HCT116 (cell line): Measurements from ENCODE around the gene MTF2. TPM values are rescaled to one million over a fixed set of nuclear protein-coding genes. Genes with fewer than 3 reads are reported as not detected.

Experiments
- ATAC-seq: fragments of 200-7000 bp; cut with Tn5 transposase; 2 replicates; pipeline ENCODE4 v1.9.1; 2020; ENCODE audit warnings: mild to moderate bottlenecking, moderate library complexity
- BruUV-seq: library from RNA; stranded (reverse); fragments of 400-500 nt; replicated peaks from 2 replicates; lab custom pipeline; 2021; lab: Mats Ljungman, UMichigan
- CTCF ChIA-PET: fragments of 300-600 bp; sonication (Branson Sonifier 250); formaldehyde crosslinking; loops from one replicate; lab custom pipeline; 2021; ENCODE audit warnings: antibody characterized with exemption; lab: Charles Lee
- POLR2A ChIA-PET: fragments of 300-600, 350-600 bp; sonication (Branson Sonifier 250); formaldehyde crosslinking; loops from one replicate; lab custom pipeline; 2021; ENCODE audit warnings: antibody characterized with exemption; lab: Charles Lee
- RAD21 ChIA-PET, 2 experiments: fragments of 300-600 bp; sonication (Branson Sonifier 250); formaldehyde crosslinking; loops; one replicate each; lab custom pipeline; 2023; ENCODE audit warnings: low total read pairs in 2 of 2; ENCODE audit not compliant: uncharacterized antibody in 2 of 2, unreplicated experiment in 2 of 2, low non-redundant PET in 1 of 2; lab: Charles Lee
- DNase-seq: peaks from one replicate; pipeline ENCODE4 v3.0.0-alpha.2; 2010; ENCODE audit warnings: low read depth, low spot score
- H2AFZ ChIP-seq: fragments of 200-600 bp; shearing (Covaris generic), sonication (generic); 2 replicates; pipeline ENCODE4 v1.6.1; 2017; ENCODE audit warnings: low read depth, mixed run types, mixed read lengths, antibody characterized with exemption, low read length; ENCODE audit not compliant: poor library complexity, severe bottlenecking
- H3K27ac ChIP-seq: 2 replicates; pipeline ENCODE4 v1.5.1; 2012; ENCODE audit warnings: low read depth, low read length
- H3K27me3 ChIP-seq: fragments of 200-600 bp; sonication (generic); 2 replicates; pipeline ENCODE4 v1.6.1; 2016; ENCODE audit warnings: mixed run types, low read length, mixed read lengths; ENCODE audit not compliant: insufficient read depth
- H3K36me3 ChIP-seq, 2 experiments: fragments of 200-500 bp in 1 of 2; fragments of 200-600 bp in 1 of 2; sonication (Bioruptor generic) in 1 of 2; sonication (generic) in 1 of 2; 2 replicates each; pipeline versions ENCODE4 v1.5.1 to v1.6.1; 2014 to 2016; ENCODE audit warnings: low read length in 2 of 2, inconsistent platforms in 1 of 2, mixed read lengths in 1 of 2, mixed run types in 1 of 2; ENCODE audit not compliant: insufficient read depth in 2 of 2, control insufficient read depth in 1 of 2
- H3K4me1 ChIP-seq, 2 experiments: fragments of 200-600 bp in 1 of 2; sonication (generic) in 1 of 2; 2 replicates each; pipeline versions ENCODE4 v1.5.1 to v1.6.1; 2012 to 2017; ENCODE audit warnings: low read length in 2 of 2, inconsistent platforms in 1 of 2, mild to moderate bottlenecking in 1 of 2, mixed read lengths in 1 of 2, mixed run types in 1 of 2, moderate library complexity in 1 of 2; ENCODE audit not compliant: insufficient read depth in 2 of 2, control insufficient read depth in 1 of 2
- H3K4me2 ChIP-seq: fragments of 200-600 bp; sonication (generic); 2 replicates; pipeline ENCODE4 v1.6.1; 2017; ENCODE audit warnings: mixed run types, low read length, mixed read lengths
- H3K4me3 ChIP-seq, 2 experiments: fragments of 200-600 bp in 1 of 2; sonication (generic) in 1 of 2; replicated peaks in 1 of 2; 2 replicates each; pipeline ENCODE4 v1.5.1; 2011 to 2016; ENCODE audit warnings: low read length in 2 of 2, control low read depth in 1 of 2, low read depth in 1 of 2, mild to moderate bottlenecking in 1 of 2, mixed read lengths in 1 of 2, mixed run types in 1 of 2
- H3K79me2 ChIP-seq: fragments of 200-600 bp; sonication (generic); 2 replicates; pipeline ENCODE4 v1.6.1; 2017; ENCODE audit warnings: mild to moderate bottlenecking, mixed run types, low read length, moderate library complexity, mixed read lengths; ENCODE audit not compliant: insufficient read depth
- H3K9ac ChIP-seq: fragments of 200-600 bp; sonication (generic); 2 replicates; pipeline ENCODE4 v1.6.1; 2016; ENCODE audit warnings: low read length, mixed read lengths
- H3K9me2 ChIP-seq: fragments of 200-600 bp; sonication (generic), shearing (Covaris generic); 2 replicates; pipeline ENCODE4 v1.6.1; 2017; ENCODE audit warnings: mixed run types, mild to moderate bottlenecking, moderate library complexity; ENCODE audit not compliant: insufficient read depth
- H3K9me3 ChIP-seq, 2 experiments: fragments of 200-500 bp in 1 of 2; fragments of 200-600 bp in 1 of 2; sonication (Bioruptor generic) in 1 of 2; sonication (generic) in 1 of 2; 2 replicates each; pipeline ENCODE4 v1.6.1; 2014 to 2017; ENCODE audit warnings: low read length in 2 of 2, mixed read lengths in 2 of 2, inconsistent platforms in 1 of 2, low read depth in 1 of 2, mild to moderate bottlenecking in 1 of 2, mixed run types in 1 of 2, moderate library complexity in 1 of 2; ENCODE audit not compliant: control insufficient read depth in 1 of 2, insufficient read depth in 1 of 2
- H4K20me1 ChIP-seq: fragments of 200-600 bp; sonication (generic), shearing (Covaris generic); 2 replicates; pipeline ENCODE4 v1.6.1; 2017; ENCODE audit warnings: mixed run types, mild to moderate bottlenecking, moderate library complexity; ENCODE audit not compliant: insufficient read depth
- ATF3 ChIP-seq: IDR thresholded peaks from 2 replicates; pipeline ENCODE4 v1.6.1; 2012
- EGR1 ChIP-seq: IDR thresholded peaks from 2 replicates; pipeline ENCODE4 v1.6.1; 2012; ENCODE audit warnings: low read depth
- ELF1 ChIP-seq: IDR thresholded peaks from 2 replicates; pipeline ENCODE4 v1.6.1; 2012; ENCODE audit warnings: low read depth, borderline replicate concordance
- EZH2 ChIP-seq: fragments of 200-600 bp; sonication (generic); IDR thresholded peaks from 2 replicates; pipeline ENCODE4 v1.6.1; 2017; ENCODE audit warnings: antibody characterized with exemption, mixed run types
- EZH2phosphoT487 ChIP-seq: fragments of 200-600 bp; IDR thresholded peaks from 2 replicates; pipeline ENCODE4 v1.6.1; 2018; ENCODE audit warnings: antibody characterized with exemption, borderline replicate concordance
- JUND ChIP-seq: IDR thresholded peaks from 2 replicates; pipeline ENCODE4 v1.6.1; 2012
- MAX ChIP-seq: IDR thresholded peaks from 2 replicates; pipeline ENCODE4 v1.6.1; 2012
- POLR2AphosphoS5 ChIP-seq: IDR thresholded peaks from 2 replicates; pipeline ENCODE4 v1.6.1; 2011; ENCODE audit warnings: mild to moderate bottlenecking, low read depth, low read length, moderate library complexity
- REST ChIP-seq: IDR thresholded peaks from 2 replicates; pipeline ENCODE4 v1.6.1; 2012; ENCODE audit warnings: low read depth
- SIN3A ChIP-seq: IDR thresholded peaks from 2 replicates; pipeline ENCODE4 v1.6.1; 2012; ENCODE audit warnings: low read depth
- SP1 ChIP-seq: IDR thresholded peaks from 2 replicates; pipeline ENCODE4 v1.6.1; 2012; ENCODE audit warnings: low read depth
- SRF ChIP-seq: IDR thresholded peaks from 2 replicates; pipeline ENCODE4 v1.6.1; 2012; ENCODE audit warnings: low read depth
- TCF7L2 ChIP-seq: IDR thresholded peaks from 2 replicates; pipeline ENCODE4 v1.7.0; 2011; ENCODE audit warnings: borderline replicate concordance, inconsistent platforms; ENCODE audit not compliant: insufficient read depth, insufficient read length; ENCODE audit errors: extremely low read depth
- YY1 ChIP-seq: IDR thresholded peaks from 2 replicates; pipeline ENCODE4 v1.6.1; 2011; ENCODE audit warnings: low read length, low read depth, moderate library complexity, mild to moderate bottlenecking; ENCODE audit not compliant: insufficient replicate concordance; ENCODE audit errors: extremely low read depth
- ZBTB33 ChIP-seq: IDR thresholded peaks from 2 replicates; pipeline ENCODE4 v1.6.1; 2011; ENCODE audit warnings: mild to moderate bottlenecking, low read length, moderate library complexity; ENCODE audit not compliant: insufficient replicate concordance; ENCODE audit errors: extremely low read depth
- ZFX ChIP-seq: fragments of 450-650 bp; IDR thresholded peaks from 2 replicates; pipeline ENCODE4 v1.6.1; 2017
- intact Hi-C: fragments of 100-400 bp; cut with micrococcal nuclease; formaldehyde crosslinking; loops from 2 replicates; pipeline ENCODE4 v1.10.0; 2022
- total RNA-seq: library from RNA; stranded (reverse); gene quantifications from one replicate; pipeline ENCODE4 v1.2.1, GENCODE V29; 2021; ENCODE audit not compliant: unreplicated experiment

Gene MTF2
- total RNA-seq, 1 experiment from 2014 or later, result 45.5 TPM

- H3K4me2 ChIP-seq, result peak overlapping the region; percentile 73
- POLR2A ChIA-PET, result interaction anchor here (0.7 to 1.6 kb wide), 4 partner anchors 13 to 118 kb away, joined by 3 to 7 read pairs (median 3); no protein-coding TSS in a partner anchor
- H4K20me1 ChIP-seq, result peaks cover 16% of the 10 kb centered on the region; the same call in 1 of the 2 replicates
- peaks cover 56% of the 10 kb centered on the region for H3K79me2 ChIP-seq
- ATAC-seq (peak; percentile 59), DNase-seq (no peak)
- intact Hi-C loops, result loop anchor here (10.0 kb wide), 1 partner anchor 795 kb away; the partner anchor contains the start of gene DNTTIP2
- peak overlapping the region; percentile 71 for H3K27ac ChIP-seq
- no TSS peak for BruUV-seq
- no peaks in the 10 kb centered on the region for H3K27me3 ChIP-seq
- H3K4me3 ChIP-seq, result peak overlapping the region; percentile 98
- peak overlapping the region; percentile 73 for H2AFZ ChIP-seq
- peaks cover 0 to 12% of the 10 kb centered on the region in 2 experiments; a peak in 1 of 4 replicates for H3K36me3 ChIP-seq
- no peaks in the 10 kb centered on the region for H3K9me2 ChIP-seq
- no peaks in the 10 kb centered on the region for H3K9me3 ChIP-seq
- peak overlapping the region; percentile 99 for H3K9ac ChIP-seq
- CTCF ChIA-PET, result interaction anchor here (0.9 to 2.3 kb wide), 8 partner anchors 12 to 764 kb away, joined by 3 to 8 read pairs (median 4); no protein-coding TSS in a partner anchor
- peaks cover 6 to 23% of the 10 kb centered on the region in 2 experiments; a peak in 3 of 4 replicates for H3K4me1 ChIP-seq
- TF ChIP-seq POLR2AphosphoS5 (no peak), ZFX (no peak), YY1 (no peak), JUND (no peak), SP1 (no peak), TCF7L2 (no peak), ELF1 (no peak), SIN3A (no peak), ATF3 (no peak), EGR1 (no peak; the same call in 1 of the 2 replicates), REST (no peak), ZBTB33 (no peak), EZH2phosphoT487 (no peak), EZH2 (no peak), SRF (no peak), MAX (no peak)
- RAD21 ChIA-PET, result no interaction called here
Measured at GRCh38 chr1:93079685-93080141, 630 bp downstream of the MTF2 start.
